ENCODE data around the gene CTDP1.

DNA sequence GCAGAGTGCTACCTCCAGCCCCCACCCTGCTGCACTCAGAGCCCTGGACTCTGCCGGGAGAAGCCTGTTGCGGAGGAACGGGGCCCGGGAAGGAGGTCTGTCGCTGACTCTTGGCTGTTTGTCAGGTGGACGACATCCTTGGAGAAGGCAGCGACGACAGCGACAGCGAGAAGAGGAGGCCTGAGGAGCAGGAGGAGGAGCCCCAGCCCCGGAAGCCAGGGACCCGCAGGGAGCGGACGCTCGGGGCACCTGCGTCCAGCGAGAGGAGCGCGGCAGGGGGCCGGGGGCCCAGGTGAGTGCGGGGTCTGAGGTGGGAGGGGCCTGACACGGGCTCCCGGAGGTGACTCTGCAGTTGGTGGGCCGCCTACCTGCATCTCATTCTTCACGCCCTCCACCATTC lies 56.6 kb downstream of the CTDP1 start:
- TF ChIP-seq EZH2 (IDR thresholded peaks at IDR 0.05; ENCODE audit: borderline replicate concordance, low read length) = no peak
- TF ChIP-seq, protein P1, sequence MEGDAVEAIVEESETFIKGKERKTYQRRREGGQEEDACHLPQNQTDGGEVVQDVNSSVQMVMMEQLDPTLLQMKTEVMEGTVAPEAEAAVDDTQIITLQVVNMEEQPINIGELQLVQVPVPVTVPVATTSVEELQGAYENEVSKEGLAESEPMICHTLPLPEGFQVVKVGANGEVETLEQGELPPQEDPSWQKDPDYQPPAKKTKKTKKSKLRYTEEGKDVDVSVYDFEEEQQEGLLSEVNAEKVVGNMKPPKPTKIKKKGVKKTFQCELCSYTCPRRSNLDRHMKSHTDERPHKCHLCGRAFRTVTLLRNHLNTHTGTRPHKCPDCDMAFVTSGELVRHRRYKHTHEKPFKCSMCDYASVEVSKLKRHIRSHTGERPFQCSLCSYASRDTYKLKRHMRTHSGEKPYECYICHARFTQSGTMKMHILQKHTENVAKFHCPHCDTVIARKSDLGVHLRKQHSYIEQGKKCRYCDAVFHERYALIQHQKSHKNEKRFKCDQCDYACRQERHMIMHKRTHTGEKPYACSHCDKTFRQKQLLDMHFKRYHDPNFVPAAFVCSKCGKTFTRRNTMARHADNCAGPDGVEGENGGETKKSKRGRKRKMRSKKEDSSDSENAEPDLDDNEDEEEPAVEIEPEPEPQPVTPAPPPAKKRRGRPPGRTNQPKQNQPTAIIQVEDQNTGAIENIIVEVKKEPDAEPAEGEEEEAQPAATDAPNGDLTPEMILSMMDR (IDR thresholded peaks at IDR 0.05; ENCODE audit: low read length) = no peak

Data from OCI-LY1 (cell line).